ENCODE data around the gene ABCC11.
"Not testable (repeated sequence)": the region's sequence is repeated elsewhere in the genome, so short reads cannot be mapped to it uniquely, and the experiment has no call there.

ABCC11 gene

GRCh38 chr16:48246066-48246465, 1.3 kb downstream of the ABCC11 start:
- DNase-seq (ENCODE audit: low spot score) = peak; percentile 41

- no peak for DNase-seq (ENCODE audit: low spot score)
Measured at GRCh38 chr16:48244863-48245195, 2.5 kb downstream of the ABCC11 start.

GRCh38 chr16:48244080-48244862, 3.1 kb downstream of the ABCC11 start, which contains the start of gene LONP2:
Gene LONP2 (plus strand): TSS chr16:48244300. CDS start chr16:48244389, 89 bp downstream.
- DNase-seq (ENCODE audit: low spot score) = peak; percentile 95

- not testable (repeated sequence) for DNase-seq (ENCODE audit: low spot score)
Measured at GRCh38 chr16:48240147-48240546, 7.2 kb downstream of the ABCC11 start.

GRCh38 chr16:48236286-48236685, 11.1 kb downstream of the ABCC11 start:
- no peak for DNase-seq (ENCODE audit: low spot score)

GRCh38 chr16:48235556-48236136, 11.7 kb downstream of the ABCC11 start:
- no peak for DNase-seq (ENCODE audit: low spot score)

GRCh38 chr16:48235058-48235555, 12.2 kb downstream of the ABCC11 start:
- no peak for DNase-seq (ENCODE audit: low spot score)

- DNase-seq (ENCODE audit: low spot score) = no peak
Measured at GRCh38 chr16:48234630-48235029, 12.7 kb downstream of the ABCC11 start.

GRCh38 chr16:48232493-48233040, 14.8 kb downstream of the ABCC11 start:
- no peak for DNase-seq (ENCODE audit: low spot score)

- DNase-seq (ENCODE audit: low spot score) = peak; percentile 56
Measured at GRCh38 chr16:48231727-48232492, 15.4 kb downstream of the ABCC11 start.

- no peak for DNase-seq (ENCODE audit: low spot score)
Measured at GRCh38 chr16:48225456-48225855, 21.9 kb downstream of the ABCC11 start.

- no peak for DNase-seq (ENCODE audit: low spot score)
Measured at GRCh38 chr16:48223490-48223889, 23.8 kb downstream of the ABCC11 start.

- no peak for DNase-seq (ENCODE audit: low spot score)
Measured at GRCh38 chr16:48220891-48221290, 26.4 kb downstream of the ABCC11 start.

- no peak for DNase-seq (ENCODE audit: low spot score)
Measured at GRCh38 chr16:48218473-48218872, 28.9 kb downstream of the ABCC11 start.

- DNase-seq (ENCODE audit: low spot score) = no peak
Measured at GRCh38 chr16:48217708-48218107, 29.6 kb downstream of the ABCC11 start.

- no peak for DNase-seq (ENCODE audit: low spot score)
Measured at GRCh38 chr16:48215738-48216137, 31.6 kb downstream of the ABCC11 start.

GRCh38 chr16:48212033-48212432, 35.3 kb downstream of the ABCC11 start:
- DNase-seq (ENCODE audit: low spot score) = no peak

- DNase-seq (ENCODE audit: low spot score) = no peak
Measured at GRCh38 chr16:48210747-48211146, 36.6 kb downstream of the ABCC11 start.

- no peak for DNase-seq (ENCODE audit: low spot score)
Measured at GRCh38 chr16:48206594-48207242, 40.6 kb downstream of the ABCC11 start.

GRCh38 chr16:48204825-48205151, 42.6 kb downstream of the ABCC11 start:
- DNase-seq (ENCODE audit: low spot score) = no peak

- no peak for DNase-seq (ENCODE audit: low spot score)
Measured at GRCh38 chr16:48203974-48204824, 43.1 kb downstream of the ABCC11 start.

Measured in GM03348 (cell line).